ENCODE measurements around the gene CA12.
"Not testable (repeated sequence)": the region's sequence is repeated elsewhere in the genome, so short reads cannot be mapped to it uniquely, and the experiment has no call there.

CA12 gene

GRCh38 chr15:63345391-63345752 lies 36.3 kb downstream of the CA12 start:
- TF ChIP-seq CTCF (IDR thresholded peaks at IDR 0.05; ENCODE audit: insufficient read depth, low read depth, low read length, missing control alignments): no peak
- no peak for DNase-seq (ENCODE audit: low read depth)
- no peak overlapping the region for H3K4me3 ChIP-seq (ENCODE audit: low read length)

- TF ChIP-seq CTCF (IDR thresholded peaks at IDR 0.05; ENCODE audit: insufficient read depth, low read depth, low read length, missing control alignments): no peak
- no peak overlapping the region for H3K4me3 ChIP-seq (ENCODE audit: low read length)
- DNase-seq (ENCODE audit: low read depth): no peak
Measured at GRCh38 chr15:63344731-63345390, 36.8 kb downstream of the CA12 start.

DNA sequence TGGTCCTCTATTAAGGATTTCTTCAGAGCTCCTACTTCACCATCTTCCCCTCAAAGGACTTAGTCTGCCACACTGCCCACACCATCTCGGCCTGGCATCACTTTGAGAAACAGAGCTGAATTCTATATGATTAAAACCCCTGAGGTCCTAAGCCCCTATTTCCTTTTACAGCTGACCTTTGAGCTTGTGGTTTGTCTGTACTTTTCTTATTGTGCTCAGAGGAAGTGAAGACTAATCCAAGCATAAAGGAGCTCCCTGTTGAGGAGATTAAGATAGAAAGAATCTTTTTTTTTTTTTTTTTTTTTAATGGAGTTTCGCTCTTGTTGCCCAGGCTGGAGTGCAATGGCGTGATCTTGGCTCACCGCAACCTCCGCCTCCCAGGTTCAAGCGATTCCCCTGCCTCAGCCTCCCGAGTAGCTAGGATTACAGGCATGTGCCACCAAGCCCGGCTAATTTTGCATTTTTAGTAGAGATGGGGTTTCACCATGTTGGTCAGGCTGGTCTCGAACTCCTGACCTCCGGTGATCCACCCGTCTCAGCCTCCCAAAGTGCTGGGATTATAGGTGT lies 38.6 kb downstream of the CA12 start:
- DNase-seq (ENCODE audit: low read depth): peak; percentile 29
- H3K4me3 ChIP-seq (ENCODE audit: low read length): not testable (repeated sequence)

GRCh38 chr15:63341898-63342297 lies 39.7 kb downstream of the CA12 start:
- DNase-seq (ENCODE audit: low read depth): no peak
- TF ChIP-seq CTCF (IDR thresholded peaks at IDR 0.05; ENCODE audit: insufficient read depth, low read depth, low read length, missing control alignments): no peak
- H3K4me3 ChIP-seq (ENCODE audit: low read length): no peak overlapping the region

GRCh38 chr15:63340878-63341277 lies 40.8 kb downstream of the CA12 start:
- TF ChIP-seq CTCF (IDR thresholded peaks at IDR 0.05; ENCODE audit: insufficient read depth, low read depth, low read length, missing control alignments): no peak
- peak; percentile 87 for DNase-seq (ENCODE audit: low read depth)
- H3K4me3 ChIP-seq (ENCODE audit: low read length): no peak overlapping the region

DNA sequence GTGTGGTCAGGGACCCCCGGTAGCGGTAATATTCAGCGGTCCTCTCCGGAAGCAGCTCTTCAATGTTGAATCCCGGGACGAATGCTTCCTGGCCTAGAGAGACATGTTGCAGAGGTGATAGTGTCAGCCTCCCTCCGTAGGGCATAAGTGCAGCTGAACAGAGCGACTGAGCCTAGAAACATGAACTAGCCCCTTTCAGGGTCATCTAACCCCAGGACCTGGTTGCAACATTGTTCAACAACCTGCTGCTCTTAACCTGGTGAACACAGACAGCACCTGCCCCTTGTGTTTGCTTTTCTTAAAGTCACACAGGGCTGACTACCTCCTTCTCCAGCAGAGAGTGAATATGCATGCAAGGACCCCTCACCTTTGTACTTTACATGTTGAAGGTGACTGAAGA lies 41.3 kb downstream of the CA12 start:
- TF ChIP-seq CTCF (IDR thresholded peaks at IDR 0.05; ENCODE audit: insufficient read depth, low read depth, low read length, missing control alignments): no peak
- no peak overlapping the region for H3K4me3 ChIP-seq (ENCODE audit: low read length)
- DNase-seq (ENCODE audit: low read depth): no peak

DNA sequence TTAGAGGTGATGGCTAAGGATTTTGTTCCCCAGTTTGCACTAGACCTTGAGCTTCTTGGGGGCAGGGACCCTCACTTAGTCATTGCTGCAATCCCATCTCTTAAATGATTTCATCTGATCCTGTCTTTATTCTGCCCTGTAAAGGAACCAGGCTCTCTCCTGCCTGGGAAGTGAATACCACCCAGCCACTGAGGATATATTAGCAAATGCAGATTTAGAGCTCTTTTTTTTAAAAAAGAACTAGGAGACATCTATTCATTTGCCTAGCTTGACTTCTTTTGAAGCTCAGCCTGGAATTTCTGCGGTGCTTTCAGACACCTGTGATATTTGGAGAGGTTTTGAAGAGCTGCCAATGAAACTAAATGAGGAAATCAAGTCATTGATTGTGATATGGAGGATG lies 41.8 kb downstream of the CA12 start:
- H3K4me3 ChIP-seq (ENCODE audit: low read length): no peak overlapping the region
- DNase-seq (ENCODE audit: low read depth): no peak
- no peak for TF ChIP-seq CTCF (IDR thresholded peaks at IDR 0.05; ENCODE audit: insufficient read depth, low read depth, low read length, missing control alignments)
